Stomach (tissue), 4 donors: ENCODE results near the gene PDX1.

Experiments used
- POLR2A ChIP-seq, 4 donors: fragments of 450-650 bp; IDR thresholded peaks; one replicate each; pipeline ENCODE4 v1.6.1; 2016; ENCODE audit warnings: antibody characterized with exemption in 4 of 4, control low read depth in 2 of 4, mild to moderate bottlenecking in 1 of 4, moderate library complexity in 1 of 4
- TF ChIP-seq, protein P1 (sequence below), 7 experiments: fragments of 450-650 bp in 4 of 7; fragments of 200-600 bp in 3 of 7; sonication (generic) in 3 of 7; IDR thresholded peaks; one replicate each; pipeline ENCODE4 v1.5.1; 2016 to 2019; ENCODE audit warnings: antibody characterized with exemption in 7 of 7, control low read depth in 2 of 7, mild to moderate bottlenecking in 1 of 7

DNA sequence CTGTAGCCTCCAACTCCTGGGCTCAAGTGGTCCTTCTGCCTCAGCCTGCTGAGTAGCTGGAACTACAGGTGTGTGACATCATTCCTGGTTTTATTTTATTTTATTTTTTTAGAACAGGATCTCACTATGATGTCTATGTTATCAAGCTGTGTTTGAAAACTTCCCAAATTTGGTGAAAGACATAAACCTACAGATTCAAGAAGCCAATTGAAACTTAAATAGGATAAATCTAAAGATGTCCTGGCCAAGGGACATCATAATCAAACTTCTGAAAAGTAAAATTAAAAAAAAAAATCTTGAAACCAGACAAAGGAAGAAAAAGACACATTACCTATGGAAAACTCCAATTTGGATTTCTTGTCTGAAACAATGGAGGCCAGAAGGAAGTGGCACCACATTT is 23.1 kb upstream of the PDX1 start:
- TF ChIP-seq POLR2A (IDR thresholded peaks at IDR 0.05): no peak
- TF ChIP-seq, protein P1, sequence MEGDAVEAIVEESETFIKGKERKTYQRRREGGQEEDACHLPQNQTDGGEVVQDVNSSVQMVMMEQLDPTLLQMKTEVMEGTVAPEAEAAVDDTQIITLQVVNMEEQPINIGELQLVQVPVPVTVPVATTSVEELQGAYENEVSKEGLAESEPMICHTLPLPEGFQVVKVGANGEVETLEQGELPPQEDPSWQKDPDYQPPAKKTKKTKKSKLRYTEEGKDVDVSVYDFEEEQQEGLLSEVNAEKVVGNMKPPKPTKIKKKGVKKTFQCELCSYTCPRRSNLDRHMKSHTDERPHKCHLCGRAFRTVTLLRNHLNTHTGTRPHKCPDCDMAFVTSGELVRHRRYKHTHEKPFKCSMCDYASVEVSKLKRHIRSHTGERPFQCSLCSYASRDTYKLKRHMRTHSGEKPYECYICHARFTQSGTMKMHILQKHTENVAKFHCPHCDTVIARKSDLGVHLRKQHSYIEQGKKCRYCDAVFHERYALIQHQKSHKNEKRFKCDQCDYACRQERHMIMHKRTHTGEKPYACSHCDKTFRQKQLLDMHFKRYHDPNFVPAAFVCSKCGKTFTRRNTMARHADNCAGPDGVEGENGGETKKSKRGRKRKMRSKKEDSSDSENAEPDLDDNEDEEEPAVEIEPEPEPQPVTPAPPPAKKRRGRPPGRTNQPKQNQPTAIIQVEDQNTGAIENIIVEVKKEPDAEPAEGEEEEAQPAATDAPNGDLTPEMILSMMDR (IDR thresholded peaks at IDR 0.05): no peak
